Endothelial cell (in vitro differentiated cells): ENCODE measurements around the gene REXO4. TPM values are rescaled to one million over a fixed set of nuclear protein-coding genes. Genes with fewer than 3 reads are reported as not detected.

Source experiments
- DNase-seq: peaks from one replicate; pipeline ENCODE4 v3.0.0; 2021; ENCODE audit warnings: low spot score
- H3K27ac Mint-ChIP-seq: one replicate; pipeline ENCODE4 v1.8.0; 2021; ENCODE audit warnings: mixed read lengths, inconsistent platforms; ENCODE audit not compliant: unreplicated experiment
- H3K27me3 Mint-ChIP-seq: one replicate; pipeline ENCODE4 v1.8.0; 2021; ENCODE audit warnings: mild to moderate bottlenecking, moderate library complexity, mixed read lengths, inconsistent platforms; ENCODE audit not compliant: unreplicated experiment
- H3K36me3 Mint-ChIP-seq: one replicate; pipeline ENCODE4 v1.8.0; 2021; ENCODE audit warnings: mild to moderate bottlenecking, low read depth, mixed read lengths, inconsistent platforms; ENCODE audit not compliant: unreplicated experiment
- H3K4me1 Mint-ChIP-seq: one replicate; pipeline ENCODE4 v1.8.0; 2021; ENCODE audit warnings: mild to moderate bottlenecking, mixed read lengths, inconsistent platforms; ENCODE audit not compliant: unreplicated experiment
- H3K4me3 Mint-ChIP-seq: one replicate; pipeline ENCODE4 v1.8.0; 2021; ENCODE audit warnings: mild to moderate bottlenecking, mixed read lengths, inconsistent platforms; ENCODE audit not compliant: unreplicated experiment
- H3K9me3 Mint-ChIP-seq: one replicate; pipeline ENCODE4 v1.8.0; 2021; ENCODE audit warnings: mixed read lengths, inconsistent platforms; ENCODE audit not compliant: unreplicated experiment
- CTCF ChIP-seq: fragments of 200-600 bp; sonication (generic); IDR thresholded peaks from one replicate; pipeline ENCODE4 v1.5.0; 2021; ENCODE audit warnings: antibody characterized with exemption; ENCODE audit not compliant: unreplicated experiment
- long read RNA-seq: library from polyadenylated mRNA; unstranded; transcript quantifications from one replicate; pipeline ENCODE4 v2.0.0, GENCODE V29; 2020; ENCODE audit not compliant: unreplicated experiment
- total RNA-seq: library from RNA; stranded (reverse); fragmentation: NEBNext Ultra II Directional; extraction: Animal tissue kit (Norgen Biotek cat#: 25700); gene quantifications from one replicate; pipeline ENCODE4 v1.2.1, GENCODE V29; 2021; ENCODE audit not compliant: unreplicated experiment

REXO4 gene
- total RNA-seq, result 30.9 TPM
- long read RNA-seq, transcript REXO4-202 (8 exons, 2,360 nt), result major isoform, 31 of 34 reads
- long read RNA-seq, partial matches to known transcripts, result 0 of 34 reads
- long read RNA-seq, other reads (novel, unspliced or antisense), result 3 of 34 reads

- Mint-ChIP-seq H3K9me3 (no peaks in the 10 kb centered on the region), H3K27me3 (peaks cover 6% of the 10 kb centered on the region), H3K4me1 (peaks cover 26% of the 10 kb centered on the region), H3K4me3 (peak within 1 kb of the TSS; percentile 95), H3K36me3 (peaks cover 19% of the 10 kb centered on the region), H3K27ac (peak within 1 kb of the TSS; percentile 88)
- peak; percentile 82 for DNase-seq
- no peak for TF ChIP-seq CTCF
Measured at GRCh38 chr9:133417541-133418461, at the start of gene REXO4. REXO4 (minus strand) TSS chr9:133418010; CDS start chr9:133417844, 166 bp downstream.

GRCh38 chr9:133467101-133467500 lies 49.3 kb upstream of the REXO4 start:
- H3K4me3 Mint-ChIP-seq, result no peak overlapping the region
- H3K4me1 Mint-ChIP-seq, result no peaks in the 10 kb centered on the region
- no peak for DNase-seq
- TF ChIP-seq CTCF, result no peak
- peaks cover 4% of the 10 kb centered on the region for H3K36me3 Mint-ChIP-seq
- H3K27me3 Mint-ChIP-seq, result peaks cover 10% of the 10 kb centered on the region
- H3K9me3 Mint-ChIP-seq, result no peaks in the 10 kb centered on the region
- no peak overlapping the region for H3K27ac Mint-ChIP-seq

GRCh38 chr9:133465984-133466383 lies 48.2 kb upstream of the REXO4 start:
- DNase-seq, result no peak
- H3K4me3 Mint-ChIP-seq, result no peak overlapping the region
- peaks cover 4% of the 10 kb centered on the region for H3K36me3 Mint-ChIP-seq
- H3K9me3 Mint-ChIP-seq, result no peaks in the 10 kb centered on the region
- no peak for TF ChIP-seq CTCF
- peaks cover 7% of the 10 kb centered on the region for H3K27me3 Mint-ChIP-seq
- no peak overlapping the region for H3K27ac Mint-ChIP-seq
- H3K4me1 Mint-ChIP-seq, result peaks cover 8% of the 10 kb centered on the region

- Mint-ChIP-seq H3K4me3 (no peak overlapping the region), H3K4me1 (peaks cover 11% of the 10 kb centered on the region), H3K27me3 (peaks cover 6% of the 10 kb centered on the region), H3K9me3 (no peaks in the 10 kb centered on the region), H3K36me3 (peaks cover 4% of the 10 kb centered on the region), H3K27ac (no peak overlapping the region)
- DNase-seq, result no peak
- TF ChIP-seq CTCF, result no peak
Measured at GRCh38 chr9:133464638-133465037, 46.8 kb upstream of the REXO4 start.
